HFFc6 (cell line): ENCODE data around the gene RNASEH2A. TPM values are rescaled to one million over a fixed set of nuclear protein-coding genes. Genes with fewer than 3 reads are reported as not detected.

Experiments
- DNase-seq: peaks from one replicate; pipeline ENCODE4 v3.0.0-alpha.2; 2018
- H3K27ac Mint-ChIP-seq: 2 replicates; pipeline ENCODE4 v1.8.0; 2020; ENCODE audit warnings: mild to moderate bottlenecking, mixed read lengths
- H3K27me3 Mint-ChIP-seq: 2 replicates; pipeline ENCODE4 v1.8.0; 2021; ENCODE audit warnings: mild to moderate bottlenecking, moderate library complexity, mixed read lengths; ENCODE audit not compliant: insufficient read depth
- H3K36me3 Mint-ChIP-seq: 2 replicates; pipeline ENCODE4 v1.8.0; 2021; ENCODE audit warnings: low read depth, mixed read lengths
- H3K4me1 Mint-ChIP-seq: 2 replicates; pipeline ENCODE4 v1.8.0; 2020; ENCODE audit warnings: low read depth, mixed read lengths
- H3K4me3 Mint-ChIP-seq: 2 replicates; pipeline ENCODE4 v1.8.0; 2020; ENCODE audit warnings: mild to moderate bottlenecking, moderate library complexity, mixed read lengths
- H3K9me3 Mint-ChIP-seq: 2 replicates; pipeline ENCODE4 v1.8.0; 2020; ENCODE audit warnings: mild to moderate bottlenecking, mixed read lengths
- total RNA-seq, 6 experiments: library from RNA; stranded (reverse); fragmentation: NEBNext Ultra II Directional; extraction: Animal tissue kit (Norgen Biotek cat#: 25700); gene quantifications; 2 replicates in 1 of 6; 3 replicates in 5 of 6; pipeline ENCODE4 v1.2.3, GENCODE V29; 2021
- TF ChIP-seq, protein P1 (sequence below): fragments of 200-600 bp; sonication (generic); IDR thresholded peaks from 2 replicates; pipeline ENCODE4 v1.5.0; 2021; ENCODE audit warnings: antibody characterized with exemption, mild to moderate bottlenecking

RNASEH2A gene
- total RNA-seq, 6 experiments from 2014 or later = 17.9 to 43.2 (median 37.7) TPM

DNA sequence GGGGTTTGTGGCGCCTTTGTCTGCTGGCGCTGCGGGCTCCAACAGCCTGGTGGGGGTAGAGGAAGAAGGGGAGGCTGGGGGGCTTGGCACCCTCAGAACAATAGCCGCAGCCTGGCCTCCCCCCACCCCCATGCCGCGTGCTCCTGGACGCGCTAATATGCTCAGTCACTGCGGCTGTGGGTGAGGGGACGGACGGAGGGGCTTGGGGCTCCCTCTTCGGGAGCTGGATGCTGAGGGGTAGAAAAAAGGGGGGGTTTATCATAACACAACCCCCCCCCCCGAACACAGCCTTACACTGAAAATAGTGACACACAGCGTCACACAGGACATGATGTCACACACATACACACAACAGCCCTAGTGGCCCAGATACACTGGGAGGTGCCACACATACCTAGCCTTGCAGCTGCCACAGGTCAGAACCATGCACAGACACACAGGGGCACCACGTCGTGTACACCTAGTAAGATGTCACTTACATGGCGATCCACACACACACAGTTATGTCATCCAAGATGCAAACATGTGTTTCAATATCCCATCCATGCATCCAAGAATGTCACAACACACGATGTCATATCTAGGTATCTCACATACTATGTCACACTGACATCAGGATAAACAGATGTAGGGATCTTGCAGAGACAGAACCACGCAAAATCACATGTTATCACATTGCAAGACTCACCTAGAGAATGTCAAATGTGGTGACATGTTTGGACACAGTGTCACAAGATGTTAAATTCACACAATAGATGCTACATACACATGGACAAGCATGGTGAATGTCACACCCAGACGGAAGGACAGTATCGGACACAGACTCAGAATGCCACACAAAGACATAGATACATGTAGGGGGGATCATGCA lies 32.7 kb downstream of the RNASEH2A start:
- Mint-ChIP-seq H3K9me3 (no peaks in the 10 kb centered on the region), H3K27ac (no peak overlapping the region), H3K4me3 (peak overlapping the region; percentile 67; the same call in 1 of the 2 replicates), H3K36me3 (no peaks in the 10 kb centered on the region), H3K27me3 (peaks cover 52% of the 10 kb centered on the region), H3K4me1 (0 out of 2 replicates have a peak, but pooled peaks cover 12% of the 10 kb centered on the region)
- TF ChIP-seq, protein P1, sequence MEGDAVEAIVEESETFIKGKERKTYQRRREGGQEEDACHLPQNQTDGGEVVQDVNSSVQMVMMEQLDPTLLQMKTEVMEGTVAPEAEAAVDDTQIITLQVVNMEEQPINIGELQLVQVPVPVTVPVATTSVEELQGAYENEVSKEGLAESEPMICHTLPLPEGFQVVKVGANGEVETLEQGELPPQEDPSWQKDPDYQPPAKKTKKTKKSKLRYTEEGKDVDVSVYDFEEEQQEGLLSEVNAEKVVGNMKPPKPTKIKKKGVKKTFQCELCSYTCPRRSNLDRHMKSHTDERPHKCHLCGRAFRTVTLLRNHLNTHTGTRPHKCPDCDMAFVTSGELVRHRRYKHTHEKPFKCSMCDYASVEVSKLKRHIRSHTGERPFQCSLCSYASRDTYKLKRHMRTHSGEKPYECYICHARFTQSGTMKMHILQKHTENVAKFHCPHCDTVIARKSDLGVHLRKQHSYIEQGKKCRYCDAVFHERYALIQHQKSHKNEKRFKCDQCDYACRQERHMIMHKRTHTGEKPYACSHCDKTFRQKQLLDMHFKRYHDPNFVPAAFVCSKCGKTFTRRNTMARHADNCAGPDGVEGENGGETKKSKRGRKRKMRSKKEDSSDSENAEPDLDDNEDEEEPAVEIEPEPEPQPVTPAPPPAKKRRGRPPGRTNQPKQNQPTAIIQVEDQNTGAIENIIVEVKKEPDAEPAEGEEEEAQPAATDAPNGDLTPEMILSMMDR = no peak
- DNase-seq = no peak

GRCh38 chr19:12840091-12841079 lies 34.0 kb downstream of the RNASEH2A start:
- Mint-ChIP-seq H3K36me3 (no peaks in the 10 kb centered on the region), H3K27me3 (peaks cover 45% of the 10 kb centered on the region), H3K4me1 (0 out of 2 replicates have a peak, but pooled peaks cover 7% of the 10 kb centered on the region), H3K27ac (no peak overlapping the region), H3K4me3 (no peak overlapping the region), H3K9me3 (no peaks in the 10 kb centered on the region)
- TF ChIP-seq, protein P1 = no peak
- peak; percentile 68 for DNase-seq

DNA sequence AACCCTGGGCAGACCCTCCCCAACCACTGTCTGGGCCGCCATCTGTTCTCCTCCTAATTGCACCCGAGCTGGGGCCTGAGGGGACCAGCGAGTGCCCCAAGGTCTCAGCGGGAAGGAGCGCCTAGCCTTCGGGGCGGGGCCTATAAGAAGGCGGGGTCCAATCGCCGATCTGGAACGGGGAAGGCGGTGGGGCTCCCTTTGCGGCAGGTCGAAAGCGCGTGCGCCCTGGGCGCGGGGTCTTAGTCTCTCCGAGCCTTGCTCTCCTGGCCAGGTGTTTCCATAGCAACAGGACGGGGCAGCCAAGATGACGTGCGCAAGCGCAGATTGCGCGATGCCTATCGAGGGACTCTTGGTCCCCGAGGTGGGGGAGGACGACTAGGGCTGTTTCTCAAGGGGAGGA lies 34.7 kb downstream of the RNASEH2A start:
- H3K27ac Mint-ChIP-seq = no peak overlapping the region
- no peak overlapping the region for H3K4me3 Mint-ChIP-seq
- no peak for DNase-seq
- peaks cover 41% of the 10 kb centered on the region for H3K27me3 Mint-ChIP-seq
- TF ChIP-seq, protein P1 = no peak
- no peaks in the 10 kb centered on the region for H3K9me3 Mint-ChIP-seq
- 0 out of 2 replicates have a peak, but pooled peaks cover 5% of the 10 kb centered on the region for H3K4me1 Mint-ChIP-seq
- no peaks in the 10 kb centered on the region for H3K36me3 Mint-ChIP-seq

- TF ChIP-seq, protein P1 = no peak
- H3K27me3 Mint-ChIP-seq = peaks cover 34% of the 10 kb centered on the region
- H3K9me3 Mint-ChIP-seq = no peaks in the 10 kb centered on the region
- no peaks in the 10 kb centered on the region for H3K36me3 Mint-ChIP-seq
- H3K4me3 Mint-ChIP-seq = no peak overlapping the region
- no peak overlapping the region for H3K27ac Mint-ChIP-seq
- H3K4me1 Mint-ChIP-seq = no peaks in the 10 kb centered on the region; the same call in 1 of the 2 replicates
- no peak for DNase-seq
These were observed 36.1 kb downstream of the RNASEH2A start for GRCh38 chr19:12842511-12842910.

DNA sequence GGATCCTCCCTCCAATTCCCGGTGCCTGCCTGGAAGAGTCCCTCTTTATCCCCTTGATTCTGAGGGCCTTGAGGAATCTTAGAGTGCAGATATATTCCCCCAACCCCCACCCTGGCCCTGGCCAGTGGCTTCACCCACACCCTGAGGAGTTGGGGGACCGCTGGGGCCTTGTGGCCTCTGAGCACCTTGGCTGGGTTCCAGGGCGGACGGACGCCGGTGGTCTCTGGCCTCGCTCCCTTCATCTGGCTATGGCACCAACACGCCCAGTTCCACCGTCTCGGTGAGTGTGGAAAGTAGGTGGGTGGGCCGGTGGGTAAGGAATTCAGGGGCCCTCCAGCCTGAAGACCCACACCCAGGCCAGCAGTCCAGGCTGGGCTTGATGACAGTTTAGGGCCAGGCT lies 36.9 kb downstream of the RNASEH2A start:
- Mint-ChIP-seq H3K36me3 (no peaks in the 10 kb centered on the region), H3K4me1 (no peaks in the 10 kb centered on the region; the same call in 1 of the 2 replicates), H3K27me3 (peaks cover 31% of the 10 kb centered on the region), H3K27ac (no peak overlapping the region), H3K4me3 (no peak overlapping the region), H3K9me3 (no peaks in the 10 kb centered on the region)
- TF ChIP-seq, protein P1 = no peak
- no peak for DNase-seq
